ENCODE results near the gene PTPRCAP. TPM values are rescaled to one million over a fixed set of nuclear protein-coding genes. Genes with fewer than 3 reads are reported as not detected.

The PTPRCAP gene
- total and polyA plus RNA-seq, 2 donors (not counting 1 experiment from before 2014, with no cell fraction given), result 266 to 565 TPM

DNA sequence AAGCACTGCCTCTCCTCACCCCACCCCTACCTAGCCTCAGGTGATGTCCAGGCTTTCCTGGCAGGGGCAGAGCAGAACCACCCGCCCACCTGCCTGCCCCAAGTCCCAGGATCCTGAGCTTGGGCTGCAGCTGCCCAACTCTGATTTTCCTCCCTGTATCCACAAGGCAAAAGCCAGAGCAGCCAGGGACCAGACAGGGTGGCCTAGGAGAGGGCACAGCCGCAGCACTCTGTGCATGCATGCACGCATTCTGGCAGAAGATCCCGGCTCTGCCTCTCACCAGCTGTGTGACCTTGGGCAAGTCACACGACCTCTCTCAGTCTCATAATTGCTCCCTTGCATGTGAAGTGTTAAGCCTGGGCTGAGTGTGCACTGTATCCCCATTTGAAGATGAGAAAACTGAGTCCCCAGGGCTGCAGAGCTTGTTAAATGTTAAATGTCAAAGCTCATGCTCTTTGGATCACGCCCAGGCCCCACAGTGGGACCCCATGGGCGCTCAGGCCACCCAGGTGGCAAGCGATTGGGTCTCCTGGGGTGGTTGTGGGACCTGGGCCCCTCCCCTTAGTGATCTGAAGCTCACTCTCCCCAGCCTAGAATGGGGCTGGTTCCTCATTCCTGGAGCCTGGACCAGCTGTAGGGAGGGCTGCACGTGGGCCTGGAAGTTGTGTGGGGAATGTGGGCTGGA lies 24.8 kb downstream of the PTPRCAP start:
- H3K4me1 ChIP-seq (ENCODE audit: control insufficient read depth in 2 of 2, insufficient read depth in 2 of 2, low read length in 2 of 2), result peaks cover 89 to 95% of the 10 kb centered on the region in 2 donors
- peaks cover 83% of the 10 kb centered on the region for H3K4me1 Mint-ChIP-seq
- DNase-seq (no peak), ATAC-seq (ENCODE audit: low read depth) (no peak)
- H3K4me3 Mint-ChIP-seq, result peak overlapping the region; percentile 91
- H3K36me3 ChIP-seq (replicated peaks in 1 of 2; ENCODE audit: control extremely low read depth in 1 of 2, control insufficient read depth in 1 of 2, extremely low read depth in 1 of 2, insufficient read depth in 2 of 2, low read length in 1 of 2), result peaks cover 0 to 21% of the 10 kb centered on the region in 2 experiments
- H3K4me3 ChIP-seq (ENCODE audit: control extremely low read depth in 1 of 5, extremely low read depth in 1 of 5, insufficient read depth in 1 of 5, low read depth in 2 of 5, low read length in 4 of 5), result no peak overlapping the region
- no peak overlapping the region for H2AFZ ChIP-seq (ENCODE audit: insufficient read depth, low read depth, low read length, poor library complexity, severe bottlenecking)
- H3K27ac Mint-ChIP-seq, result peak overlapping the region; percentile 100
- H4K20me1 ChIP-seq (ENCODE audit: control insufficient read depth, insufficient read depth, low read length, poor library complexity, severe bottlenecking), result peaks cover 9% of the 10 kb centered on the region
- no peaks in the 10 kb centered on the region for H3K27me3 ChIP-seq (replicated peaks in 1 of 4; ENCODE audit: control extremely low read depth in 1 of 4, control insufficient read depth in 3 of 4, insufficient read depth in 4 of 4, low read length in 3 of 4)
- no peaks in the 10 kb centered on the region for H3K27me3 Mint-ChIP-seq
- TF ChIP-seq CTCF (IDR thresholded peaks at IDR 0.05) (no peak), EZH2 (IDR thresholded peaks at IDR 0.05; ENCODE audit: borderline replicate concordance, insufficient read depth, low read depth, low read length, poor library complexity, severe bottlenecking) (no peak)
- H3K9me3 Mint-ChIP-seq (ENCODE audit: insufficient read depth), result no peaks in the 10 kb centered on the region
- intact Hi-C loops (cut with micrococcal nuclease), result no loop called here
- peaks cover 31% of the 10 kb centered on the region for H3K79me2 ChIP-seq (ENCODE audit: control insufficient read depth, insufficient read depth, low read length)
- H3K9me3 ChIP-seq (ENCODE audit: control extremely low read depth in 1 of 3, control insufficient read depth in 2 of 3, insufficient read depth in 1 of 3, low read length in 2 of 3), result peaks cover 0 to 2% (median 0%) of the 10 kb centered on the region in 3 donors
- ChIA-PET CTCF (interaction anchor here (0.6 to 3.8 kb wide), 13 partner anchors 8 to 190 kb away, joined by 3 to 48 read pairs (median 3); partner anchors contain the start of genes PITPNM1, PPP1CA, PTPRCAP and TBC1D10C), POLR2A (interaction anchor here (0.6 to 4.8 kb wide), 14 partner anchors 8 to 135 kb away, joined by 3 to 79 read pairs (median 9); partner anchors contain the start of genes CLCF1, CORO1B, POLD4 and PPP1CA)
- no peak overlapping the region for H3K9ac ChIP-seq (ENCODE audit: low read length)
- WGBS (ENCODE audit: insufficient coverage), result 40% methylated on average over 7 of the region's 9 CpGs
- peak overlapping the region; percentile 89 for H3K4me2 ChIP-seq (replicated peaks; ENCODE audit: low read depth, low read length, poor library complexity, severe bottlenecking)
- no peak overlapping the region for H3K27ac ChIP-seq (ENCODE audit: low read length in 2 of 2)

DNA sequence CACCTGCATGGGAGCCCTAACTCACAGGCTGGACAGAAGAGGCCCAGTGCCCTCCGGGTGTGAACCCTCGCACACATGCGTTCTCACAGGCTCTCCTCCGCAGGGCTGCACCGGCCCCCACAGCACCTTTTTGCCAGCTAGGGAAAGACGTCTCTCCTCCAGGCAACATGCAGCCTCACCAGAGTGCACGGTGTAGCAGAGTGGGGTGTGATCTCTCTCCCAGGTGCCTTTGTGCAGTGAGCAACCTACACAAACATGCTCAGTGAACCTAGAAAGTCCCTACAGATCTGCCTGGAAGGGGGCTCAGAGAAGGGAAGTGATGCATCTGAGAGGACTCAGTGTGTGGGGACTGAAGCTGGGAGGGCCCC lies 25.7 kb downstream of the PTPRCAP start:
- H3K4me1 Mint-ChIP-seq, result peaks cover 84% of the 10 kb centered on the region
- Histone ChIP-seq H3K4me2 (replicated peaks; ENCODE audit: low read depth, low read length, poor library complexity, severe bottlenecking) (peak overlapping the region; percentile 89), H3K4me3 (ENCODE audit: control extremely low read depth in 1 of 5, extremely low read depth in 1 of 5, insufficient read depth in 1 of 5, low read depth in 2 of 5, low read length in 4 of 5) (no peak overlapping the region), H3K27ac (ENCODE audit: low read length in 2 of 2) (no peak overlapping the region), H3K9me3 (ENCODE audit: control extremely low read depth in 1 of 3, control insufficient read depth in 2 of 3, insufficient read depth in 1 of 3, low read length in 2 of 3) (peaks cover 0 to 2% (median 0%) of the 10 kb centered on the region in 3 donors), H2AFZ (ENCODE audit: insufficient read depth, low read depth, low read length, poor library complexity, severe bottlenecking) (no peak overlapping the region), H4K20me1 (ENCODE audit: control insufficient read depth, insufficient read depth, low read length, poor library complexity, severe bottlenecking) (peaks cover 17% of the 10 kb centered on the region), H3K79me2 (ENCODE audit: control insufficient read depth, insufficient read depth, low read length) (peaks cover 36% of the 10 kb centered on the region), H3K4me1 (ENCODE audit: control insufficient read depth in 2 of 2, insufficient read depth in 2 of 2, low read length in 2 of 2) (peaks cover 89 to 95% of the 10 kb centered on the region in 2 donors), H3K9ac (ENCODE audit: low read length) (peak overlapping the region; percentile 24), H3K36me3 (replicated peaks in 1 of 2; ENCODE audit: control extremely low read depth in 1 of 2, control insufficient read depth in 1 of 2, extremely low read depth in 1 of 2, insufficient read depth in 2 of 2, low read length in 1 of 2) (peaks cover 0 to 29% of the 10 kb centered on the region in 2 experiments), H3K27me3 (replicated peaks in 1 of 4; ENCODE audit: control extremely low read depth in 1 of 4, control insufficient read depth in 3 of 4, insufficient read depth in 4 of 4, low read length in 3 of 4) (no peaks in the 10 kb centered on the region)
- no peaks in the 10 kb centered on the region for H3K9me3 Mint-ChIP-seq (ENCODE audit: insufficient read depth)
- H3K4me3 Mint-ChIP-seq, result peak overlapping the region; percentile 91
- TF ChIP-seq CTCF (IDR thresholded peaks at IDR 0.05) (no peak), EZH2 (IDR thresholded peaks at IDR 0.05; ENCODE audit: borderline replicate concordance, insufficient read depth, low read depth, low read length, poor library complexity, severe bottlenecking) (no peak)
- CTCF ChIA-PET, result interaction anchor here (0.9 to 3.8 kb wide), 6 partner anchors 9 to 48 kb away, joined by 3 to 48 read pairs (median 3); partner anchors contain the start of genes PPP1CA, PTPRCAP and TBC1D10C
- ATAC-seq (ENCODE audit: low read depth) (peak; percentile 8), DNase-seq (peak; percentile 57)
- no peaks in the 10 kb centered on the region for H3K27me3 Mint-ChIP-seq
- intact Hi-C loops (cut with micrococcal nuclease), result no loop called here
- peak overlapping the region; percentile 100 for H3K27ac Mint-ChIP-seq
- POLR2A ChIA-PET, result interaction anchor here (0.6 to 4.8 kb wide), 12 partner anchors 8 to 134 kb away, joined by 3 to 79 read pairs (median 6); partner anchors contain the start of genes CORO1B, POLD4, PPP1CA and PTPRCAP
- 82% methylated on average over 5 of the region's 7 CpGs for WGBS (ENCODE audit: insufficient coverage)
